HepG2 (cell line): ENCODE results near the gene HELLS. TPM values are rescaled to one million over a fixed set of nuclear protein-coding genes. Genes with fewer than 3 reads are reported as not detected.
A peak's percentile ranks its signal among the peaks of the same experiment; 100 is the strongest.

Experiments
- ATF7-NPFF ChIP-seq: sonication (generic); formaldehyde crosslinking; IDR thresholded peaks from 2 replicates; pipeline ENCODE4 v1.8.1; 2023; ENCODE audit warnings: mild to moderate bottlenecking, low read depth, missing genetic modification reagents, moderate library complexity
- ATM ChIP-seq: fragments of 450-650 bp; IDR thresholded peaks from 2 replicates; pipeline ENCODE4 v1.7.1; 2017; ENCODE audit warnings: mild to moderate bottlenecking, borderline replicate concordance
- ETV5 ChIP-seq: IDR thresholded peaks from 2 replicates; pipeline ENCODE4 v1.6.1; 2018; ENCODE audit warnings: missing biosample characterization, missing genetic modification reagents, inconsistent platforms, borderline replicate concordance
- GZF1 ChIP-seq: sonication (generic); formaldehyde crosslinking; IDR thresholded peaks from 2 replicates; pipeline ENCODE4 v1.5.1; 2020; ENCODE audit warnings: mild to moderate bottlenecking, missing genetic modification reagents
- HNF4A ChIP-seq: sonication (generic); formaldehyde crosslinking; IDR thresholded peaks from 2 replicates; pipeline ENCODE4 v1.4.0; 2020; ENCODE audit warnings: missing genetic modification reagents
- KMT2B ChIP-seq: IDR thresholded peaks from 2 replicates; pipeline ENCODE4 v1.6.1; 2016; ENCODE audit warnings: missing genetic modification reagents, missing compliant biosample characterization
- MAZ ChIP-seq, 2 experiments: sonication (generic) in 1 of 2; formaldehyde crosslinking in 1 of 2; IDR thresholded peaks; 2 replicates each; pipeline versions ENCODE4 v1.5.0 to v1.6.1; 2012 to 2020; ENCODE audit warnings: low read depth in 2 of 2, mild to moderate bottlenecking in 2 of 2, borderline replicate concordance in 1 of 2, improper control_type of control experiment in 1 of 2, low read length in 1 of 2, missing genetic modification reagents in 1 of 2, moderate library complexity in 1 of 2
- SNRNP70 ChIP-seq: fragments of 200-400 bp; formaldehyde crosslinking; IDR thresholded peaks from 2 replicates; pipeline ENCODE4 v1.6.1; 2017; ENCODE audit warnings: mild to moderate bottlenecking, low read depth, low read length, moderate library complexity
- SOX13 ChIP-seq, 3 experiments: fragments of 450-650 bp in 1 of 3; sonication (generic) in 1 of 3; formaldehyde crosslinking in 1 of 3; IDR thresholded peaks in 2 of 3; conservative IDR thresholded peaks in 1 of 3; 2 replicates each; pipeline versions ENCODE4 v1.5.0 to v1.6.1; 2016 to 2020; ENCODE audit warnings: antibody characterized with exemption in 1 of 3, mild to moderate bottlenecking in 1 of 3, missing compliant biosample characterization in 1 of 3, missing genetic modification reagents in 1 of 3, moderate library complexity in 1 of 3
- TARDBP ChIP-seq: sonication (generic); formaldehyde crosslinking; IDR thresholded peaks from 2 replicates; pipeline ENCODE4 v1.8.0; 2022; ENCODE audit warnings: mild to moderate bottlenecking, missing genetic modification reagents
- ZBTB8A ChIP-seq: sonication (generic); formaldehyde crosslinking; IDR thresholded peaks from 2 replicates; pipeline ENCODE4 v1.4.0; 2020; ENCODE audit warnings: mild to moderate bottlenecking, low read depth, missing genetic modification reagents, borderline replicate concordance
- ZNF20 ChIP-seq: sonication (generic); formaldehyde crosslinking; IDR thresholded peaks from 2 replicates; pipeline ENCODE4 v1.4.0; 2020; ENCODE audit warnings: mild to moderate bottlenecking, moderate library complexity, missing genetic modification reagents
- ZNF296 ChIP-seq: sonication (generic); formaldehyde crosslinking; conservative IDR thresholded peaks from 2 replicates; pipeline ENCODE4 v1.5.0; 2020; ENCODE audit warnings: mild to moderate bottlenecking, missing genetic modification reagents
- ZNF546 ChIP-seq: sonication (generic); formaldehyde crosslinking; conservative IDR thresholded peaks from 2 replicates; pipeline ENCODE4 v1.8.1; 2023; ENCODE audit warnings: mild to moderate bottlenecking, missing genetic modification reagents
- ZNF550 ChIP-seq: sonication (generic); formaldehyde crosslinking; IDR thresholded peaks from 2 replicates; pipeline ENCODE4 v1.4.0; 2020; ENCODE audit warnings: mild to moderate bottlenecking, missing genetic modification reagents, borderline replicate concordance
- ZNF569 ChIP-seq: sonication (generic); formaldehyde crosslinking; IDR thresholded peaks from 2 replicates; pipeline ENCODE4 v1.5.0; 2020; ENCODE audit warnings: mild to moderate bottlenecking, missing genetic modification reagents, moderate library complexity, borderline replicate concordance
- ZNF720 ChIP-seq: sonication (generic); formaldehyde crosslinking; IDR thresholded peaks from 2 replicates; pipeline ENCODE4 v1.4.0; 2020; ENCODE audit warnings: missing genetic modification reagents
- ZNF839 ChIP-seq: sonication (generic); formaldehyde crosslinking; IDR thresholded peaks from 2 replicates; pipeline ENCODE4 v1.4.0; 2020; ENCODE audit warnings: missing genetic modification reagents, mild to moderate bottlenecking, borderline replicate concordance
- ZSCAN25 ChIP-seq: sonication (generic); formaldehyde crosslinking; IDR thresholded peaks from 2 replicates; pipeline ENCODE4 v1.8.0; 2022; ENCODE audit warnings: mild to moderate bottlenecking, missing genetic modification reagents
- polyA plus RNA-seq, 8 experiments: library from polyadenylated mRNA; depleted of rRNA in 3 of 8; stranded (reverse) in 7 of 8; unstranded in 1 of 8; fragments of >200 nt; fragmentation: Illumina TruSeq in 4 of 8; extraction: Trizol in 4 of 8; gene quantifications; 2 replicates each; pipeline versions ENCODE4 v1.2.1 to v1.2.3, GENCODE V29; 2011 to 2016; ENCODE audit warnings: low read depth in 4 of 8, missing spikeins in 1 of 8, mixed read lengths in 1 of 8; ENCODE audit not compliant: insufficient read depth in 1 of 8
- total RNA-seq, 5 experiments: library from RNA; depleted of rRNA; stranded (reverse); fragments of >200 nt; fragmentation: Illumina TruSeq; extraction: Trizol; gene quantifications; 2 replicates each; pipeline ENCODE4 v1.2.3, GENCODE V29; 2016; ENCODE audit warnings: low read depth in 1 of 5
- TF ChIP-seq, protein P1 (sequence below): IDR thresholded peaks from 2 replicates; pipeline ENCODE4 v1.6.1; 2012; ENCODE audit warnings: inconsistent platforms
- TF ChIP-seq, protein P2 (sequence below): sonication (generic); formaldehyde crosslinking; IDR thresholded peaks from 2 replicates; pipeline ENCODE4 v1.8.1; 2023; ENCODE audit warnings: missing genetic modification reagents, mild to moderate bottlenecking, borderline replicate concordance
- TF ChIP-seq, protein P3 (sequence below): sonication (generic); formaldehyde crosslinking; IDR thresholded peaks from 2 replicates; pipeline ENCODE4 v1.9.0; 2021; ENCODE audit warnings: missing genetic modification reagents, borderline replicate concordance
- TF ChIP-seq, protein P4 (sequence below): sonication (generic); formaldehyde crosslinking; IDR thresholded peaks from 2 replicates; pipeline ENCODE4 v1.9.0; 2021; ENCODE audit warnings: missing genetic modification reagents, mild to moderate bottlenecking, borderline replicate concordance
- TF ChIP-seq, protein P5 (sequence below): sonication (generic); formaldehyde crosslinking; IDR thresholded peaks from 2 replicates; pipeline ENCODE4 v1.4.0; 2020; ENCODE audit warnings: mild to moderate bottlenecking, missing genetic modification reagents, borderline replicate concordance

Gene HELLS
- total and polyA plus RNA-seq, 2 of the 13 experiments (the other 11 are each of a cell fraction or from before 2014, with no cell fraction given) = 22.6 to 84.6 TPM

DNA sequence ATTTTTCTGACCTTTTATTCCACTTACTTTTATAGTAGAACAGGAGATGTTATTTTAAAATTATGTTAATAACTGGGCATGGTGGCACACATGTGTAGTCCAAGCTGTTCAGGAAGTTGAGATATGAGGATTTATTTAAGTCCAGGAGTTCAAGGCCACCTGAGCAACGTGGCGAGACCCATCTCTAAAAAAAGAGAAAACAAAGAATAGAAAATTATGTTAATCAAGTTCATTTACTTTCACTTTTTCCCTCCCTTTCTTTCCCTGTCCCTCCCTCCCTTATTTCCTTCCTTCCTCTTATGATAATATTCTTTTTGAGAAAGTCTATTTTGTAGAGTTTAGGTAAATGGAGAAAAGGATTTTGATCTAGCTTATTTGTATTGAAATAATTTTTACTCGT is 48.9 kb upstream of the HELLS start (continued):
- TF ChIP-seq, protein P1, sequence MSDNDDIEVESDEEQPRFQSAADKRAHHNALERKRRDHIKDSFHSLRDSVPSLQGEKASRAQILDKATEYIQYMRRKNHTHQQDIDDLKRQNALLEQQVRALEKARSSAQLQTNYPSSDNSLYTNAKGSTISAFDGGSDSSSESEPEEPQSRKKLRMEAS = peak; percentile 19; the same call in 1 of the 2 replicates
- TF ChIP-seq ZBTB8A (CRISPR knock-in tag) (no peak), GZF1 (no peak), SNRNP70 (no peak), ZNF839 (CRISPR knock-in tag) (no peak), ETV5 (peak; percentile 47; the same call in 1 of the 2 replicates), SOX13 (IDR thresholded peaks at IDR 0.05) (no peak), SOX13 (CRISPR knock-in tag; conservative IDR thresholded peaks at IDR 0.05 in 1 of 2, IDR thresholded peaks at IDR 0.05 in 1 of 2) (peak in 1 of 2 experiments; percentile 24; a peak in 1 of 4 replicates), KMT2B (no peak), ZNF569 (no peak), MAZ (IDR thresholded peaks at IDR 0.05; ENCODE audit: borderline replicate concordance, low read depth, low read length) (no peak), MAZ (CRISPR knock-in tag; IDR thresholded peaks at IDR 0.05; ENCODE audit: low read depth) (no peak), TARDBP (no peak), ZNF546 (no peak), ATF7-NPFF (CRISPR knock-in tag) (no peak), ZSCAN25 (no peak), ZNF720 (no peak), ZNF20 (CRISPR knock-in tag) (no peak), ATM (no peak), ZNF550 (no peak), ZNF296 (CRISPR knock-in tag) (no peak), HNF4A (CRISPR knock-in tag) (peak; percentile 58)
- TF ChIP-seq, protein P2, sequence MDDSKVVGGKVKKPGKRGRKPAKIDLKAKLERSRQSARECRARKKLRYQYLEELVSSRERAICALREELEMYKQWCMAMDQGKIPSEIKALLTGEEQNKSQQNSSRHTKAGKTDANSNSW (CRISPR knock-in tag) = no peak
- TF ChIP-seq, protein P3, sequence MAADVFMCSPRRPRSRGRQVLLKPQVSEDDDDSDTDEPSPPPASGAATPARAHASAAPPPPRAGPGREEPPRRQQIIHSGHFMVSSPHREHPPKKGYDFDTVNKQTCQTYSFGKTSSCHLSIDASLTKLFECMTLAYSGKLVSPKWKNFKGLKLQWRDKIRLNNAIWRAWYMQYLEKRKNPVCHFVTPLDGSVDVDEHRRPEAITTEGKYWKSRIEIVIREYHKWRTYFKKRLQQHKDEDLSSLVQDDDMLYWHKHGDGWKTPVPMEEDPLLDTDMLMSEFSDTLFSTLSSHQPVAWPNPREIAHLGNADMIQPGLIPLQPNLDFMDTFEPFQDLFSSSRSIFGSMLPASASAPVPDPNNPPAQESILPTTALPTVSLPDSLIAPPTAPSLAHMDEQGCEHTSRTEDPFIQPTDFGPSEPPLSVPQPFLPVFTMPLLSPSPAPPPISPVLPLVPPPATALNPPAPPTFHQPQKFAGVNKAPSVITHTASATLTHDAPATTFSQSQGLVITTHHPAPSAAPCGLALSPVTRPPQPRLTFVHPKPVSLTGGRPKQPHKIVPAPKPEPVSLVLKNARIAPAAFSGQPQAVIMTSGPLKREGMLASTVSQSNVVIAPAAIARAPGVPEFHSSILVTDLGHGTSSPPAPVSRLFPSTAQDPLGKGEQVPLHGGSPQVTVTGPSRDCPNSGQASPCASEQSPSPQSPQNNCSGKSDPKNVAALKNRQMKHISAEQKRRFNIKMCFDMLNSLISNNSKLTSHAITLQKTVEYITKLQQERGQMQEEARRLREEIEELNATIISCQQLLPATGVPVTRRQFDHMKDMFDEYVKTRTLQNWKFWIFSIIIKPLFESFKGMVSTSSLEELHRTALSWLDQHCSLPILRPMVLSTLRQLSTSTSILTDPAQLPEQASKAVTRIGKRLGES (CRISPR knock-in tag) = no peak
- TF ChIP-seq, protein P4, sequence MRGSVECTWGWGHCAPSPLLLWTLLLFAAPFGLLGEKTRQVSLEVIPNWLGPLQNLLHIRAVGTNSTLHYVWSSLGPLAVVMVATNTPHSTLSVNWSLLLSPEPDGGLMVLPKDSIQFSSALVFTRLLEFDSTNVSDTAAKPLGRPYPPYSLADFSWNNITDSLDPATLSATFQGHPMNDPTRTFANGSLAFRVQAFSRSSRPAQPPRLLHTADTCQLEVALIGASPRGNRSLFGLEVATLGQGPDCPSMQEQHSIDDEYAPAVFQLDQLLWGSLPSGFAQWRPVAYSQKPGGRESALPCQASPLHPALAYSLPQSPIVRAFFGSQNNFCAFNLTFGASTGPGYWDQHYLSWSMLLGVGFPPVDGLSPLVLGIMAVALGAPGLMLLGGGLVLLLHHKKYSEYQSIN = no peak
- TF ChIP-seq, protein P5, sequence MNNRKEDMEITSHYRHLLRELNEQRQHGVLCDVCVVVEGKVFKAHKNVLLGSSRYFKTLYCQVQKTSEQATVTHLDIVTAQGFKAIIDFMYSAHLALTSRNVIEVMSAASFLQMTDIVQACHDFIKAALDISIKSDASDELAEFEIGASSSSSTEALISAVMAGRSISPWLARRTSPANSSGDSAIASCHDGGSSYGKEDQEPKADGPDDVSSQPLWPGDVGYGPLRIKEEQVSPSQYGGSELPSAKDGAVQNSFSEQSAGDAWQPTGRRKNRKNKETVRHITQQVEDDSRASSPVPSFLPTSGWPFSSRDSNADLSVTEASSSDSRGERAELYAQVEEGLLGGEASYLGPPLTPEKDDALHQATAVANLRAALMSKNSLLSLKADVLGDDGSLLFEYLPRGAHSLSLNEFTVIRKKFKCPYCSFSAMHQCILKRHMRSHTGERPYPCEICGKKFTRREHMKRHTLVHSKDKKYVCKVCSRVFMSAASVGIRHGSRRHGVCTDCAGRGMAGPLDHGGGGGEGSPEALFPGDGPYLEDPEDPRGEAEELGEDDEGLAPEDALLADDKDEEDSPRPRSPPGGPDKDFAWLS (CRISPR knock-in tag) = no peak
